Panc1 (cell line): Measurements from ENCODE around the gene RUSC1. TPM values are rescaled to one million over a fixed set of nuclear protein-coding genes. Genes with fewer than 3 reads are reported as not detected.

Experiments
- ATAC-seq: fragments of 200-7000 bp; cut with Tn5 transposase; 2 replicates; pipeline ENCODE4 v1.9.1; 2020; ENCODE audit warnings: mild to moderate bottlenecking, moderate library complexity
- BruUV-seq: library from RNA; stranded (reverse); fragments of 400-500 nt; replicated peaks from 2 replicates; lab custom pipeline; 2021; lab: Mats Ljungman, UMichigan
- CTCF ChIA-PET: fragments of 300-600 bp; sonication (Branson Sonifier 250); formaldehyde crosslinking; loops from one replicate; lab custom pipeline; 2022; ENCODE audit warnings: antibody characterized with exemption; lab: Charles Lee
- POLR2A ChIA-PET: fragments of 300-600 bp; sonication (Branson Sonifier 250); formaldehyde crosslinking; loops from one replicate; lab custom pipeline; 2022; ENCODE audit warnings: antibody characterized with exemption; lab: Charles Lee
- DNase-seq: peaks from one replicate; pipeline ENCODE4 v3.0.0-alpha.2; 2010; ENCODE audit warnings: low read depth, low spot score
- H3K27ac ChIP-seq: 2 replicates; pipeline ENCODE4 v1.5.1; 2011; ENCODE audit warnings: mild to moderate bottlenecking, low read length, inconsistent platforms
- H3K27me3 ChIP-seq: fragments of 200-500 bp; sonication (Bioruptor generic); 2 replicates; pipeline ENCODE4 v1.6.0; 2014; ENCODE audit warnings: low read length, inconsistent platforms; ENCODE audit not compliant: control insufficient read depth, insufficient read depth
- H3K36me3 ChIP-seq: fragments of 200-500 bp; sonication (Bioruptor generic); 2 replicates; pipeline ENCODE4 v1.5.1; 2014; ENCODE audit warnings: inconsistent platforms, mild to moderate bottlenecking, low read length, moderate library complexity; ENCODE audit not compliant: control insufficient read depth, insufficient read depth
- H3K4me1 ChIP-seq: 2 replicates; pipeline ENCODE4 v1.5.1; 2011; ENCODE audit warnings: inconsistent platforms, mild to moderate bottlenecking, low read length, moderate library complexity; ENCODE audit not compliant: control insufficient read depth, insufficient read depth
- H3K4me3 ChIP-seq, 2 experiments: 2 replicates each; pipeline ENCODE4 v1.5.1; 2011 to 2012; ENCODE audit warnings: low read depth in 2 of 2, low read length in 2 of 2, mild to moderate bottlenecking in 2 of 2, inconsistent platforms in 1 of 2, moderate library complexity in 1 of 2
- H3K9me3 ChIP-seq: fragments of 200-500 bp; sonication (Bioruptor generic); 2 replicates; pipeline ENCODE4 v1.5.1; 2014; ENCODE audit warnings: low read depth, mild to moderate bottlenecking, inconsistent platforms, low read length, moderate library complexity; ENCODE audit not compliant: control insufficient read depth, insufficient read depth
- in situ Hi-C: cut with HindIII; loops from 2 replicates; pipeline ENCODE4 v1.10.0; 2016; ENCODE audit warnings: low sequenced_read_pairs, low pct_unique_long_range_greater_than_20kb
- intact Hi-C: fragments of 100-400 bp; cut with micrococcal nuclease; formaldehyde crosslinking; loops from one replicate; pipeline ENCODE4 v1.10.0; 2022; ENCODE audit not compliant: unreplicated experiment
- microRNA-seq: library from miRNA; unstranded; fragments of <30 nt; microRNA quantifications from one replicate; pipeline ENCODE4 v1.1.0, GENCODE V29; 2020; ENCODE audit not compliant: unreplicated experiment
- total RNA-seq: library from RNA; stranded (reverse); gene quantifications from one replicate; pipeline ENCODE4 v1.2.1, GENCODE V29; 2021; ENCODE audit not compliant: unreplicated experiment
- TF ChIP-seq, protein P1 (sequence below): fragments of 450-650 bp; IDR thresholded peaks from 2 replicates; pipeline ENCODE4 v1.5.1; 2017; ENCODE audit warnings: mild to moderate bottlenecking

RUSC1 gene
- total RNA-seq, 1 experiment from 2014 or later: 77.9 TPM

DNA sequence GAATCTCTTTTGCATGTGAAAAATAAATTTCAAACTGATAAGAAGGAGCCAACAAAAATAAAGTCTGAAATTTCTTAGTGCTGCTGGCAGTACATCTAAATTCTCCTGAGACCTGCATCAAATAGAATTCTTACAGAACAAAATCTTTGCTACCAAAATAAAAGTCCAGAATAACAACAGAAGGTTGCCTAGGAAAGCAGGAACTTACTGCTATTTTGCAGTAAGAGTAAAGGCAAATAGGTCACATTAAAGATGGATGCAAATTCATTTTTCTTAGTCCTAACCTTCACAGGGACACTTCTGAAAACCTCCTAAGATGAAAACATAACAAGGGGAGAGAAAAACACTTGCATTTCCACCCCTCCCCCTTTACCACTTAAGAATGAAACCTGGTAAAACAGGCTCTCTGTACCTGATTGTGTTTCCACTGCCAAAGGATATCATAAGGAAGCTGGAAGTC is 59.0 kb downstream of the RUSC1 start:
- H3K27me3 ChIP-seq: no peaks in the 10 kb centered on the region
- intact Hi-C loops: no loop called here
- TF ChIP-seq, protein P1, sequence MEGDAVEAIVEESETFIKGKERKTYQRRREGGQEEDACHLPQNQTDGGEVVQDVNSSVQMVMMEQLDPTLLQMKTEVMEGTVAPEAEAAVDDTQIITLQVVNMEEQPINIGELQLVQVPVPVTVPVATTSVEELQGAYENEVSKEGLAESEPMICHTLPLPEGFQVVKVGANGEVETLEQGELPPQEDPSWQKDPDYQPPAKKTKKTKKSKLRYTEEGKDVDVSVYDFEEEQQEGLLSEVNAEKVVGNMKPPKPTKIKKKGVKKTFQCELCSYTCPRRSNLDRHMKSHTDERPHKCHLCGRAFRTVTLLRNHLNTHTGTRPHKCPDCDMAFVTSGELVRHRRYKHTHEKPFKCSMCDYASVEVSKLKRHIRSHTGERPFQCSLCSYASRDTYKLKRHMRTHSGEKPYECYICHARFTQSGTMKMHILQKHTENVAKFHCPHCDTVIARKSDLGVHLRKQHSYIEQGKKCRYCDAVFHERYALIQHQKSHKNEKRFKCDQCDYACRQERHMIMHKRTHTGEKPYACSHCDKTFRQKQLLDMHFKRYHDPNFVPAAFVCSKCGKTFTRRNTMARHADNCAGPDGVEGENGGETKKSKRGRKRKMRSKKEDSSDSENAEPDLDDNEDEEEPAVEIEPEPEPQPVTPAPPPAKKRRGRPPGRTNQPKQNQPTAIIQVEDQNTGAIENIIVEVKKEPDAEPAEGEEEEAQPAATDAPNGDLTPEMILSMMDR: no peak
- H3K4me3 ChIP-seq: no peak overlapping the region
- ATAC-seq: no peak
- H3K36me3 ChIP-seq: peaks cover 12% of the 10 kb centered on the region; the same call in 1 of the 2 replicates
- in situ Hi-C loops: no loop called here
- BruUV-seq: TSS peak; percentile 26
- no peak for DNase-seq
- no peaks in the 10 kb centered on the region for H3K9me3 ChIP-seq
- no peaks in the 10 kb centered on the region for H3K4me1 ChIP-seq
- no peak overlapping the region for H3K27ac ChIP-seq
- ChIA-PET CTCF (interaction anchor here (0.7 kb wide), 1 partner anchor 269 kb away, joined by 3 read pairs; no protein-coding TSS in a partner anchor), POLR2A (interaction anchor here (0.6 kb wide), 1 partner anchor 12 kb away, joined by 3 read pairs; no protein-coding TSS in a partner anchor)

Small RNA genes within 50 kb of the gene (microRNA-seq; reads per million reads assigned to microRNA genes)
- not detected for gene MIR555

Other genes starting within 250 kb of the RUSC1 start
- gene EFNA3, start 242.1 kb upstream of the RUSC1 start, total RNA-seq: 2.3 TPM
- gene EFNA1, start 193.0 kb upstream of the RUSC1 start, total RNA-seq: 23.8 TPM
- 67.4 TPM for gene SLC50A1, start 185.0 kb upstream of the RUSC1 start, total RNA-seq
- gene DPM3, start 180.4 kb upstream of the RUSC1 start, total RNA-seq: 66.0 TPM
- 155 TPM for gene KRTCAP2, start 147.6 kb upstream of the RUSC1 start, total RNA-seq
- 3.8 TPM for gene TRIM46, start 147.0 kb upstream of the RUSC1 start, total RNA-seq
- gene THBS3, start 113.0 kb upstream of the RUSC1 start, total RNA-seq: 35.9 TPM
- gene MTX1, start 112.2 kb upstream of the RUSC1 start, total RNA-seq: 53.6 TPM
- gene ENTREP3, start 65.4 kb upstream of the RUSC1 start, total RNA-seq: 94.7 TPM
- 200 TPM for gene SCAMP3, start 58.5 kb upstream of the RUSC1 start, total RNA-seq
- gene CLK2, start 47.4 kb upstream of the RUSC1 start, total RNA-seq: 43.6 TPM
- 7.8 TPM for gene HCN3, start 43.4 kb upstream of the RUSC1 start, total RNA-seq
- gene PKLR, start 19.5 kb upstream of the RUSC1 start, total RNA-seq: 0.13 TPM
- gene FDPS, start 12.0 kb upstream of the RUSC1 start, total RNA-seq: 255 TPM
- 40.9 TPM for gene ASH1L, start 241.9 kb downstream of the RUSC1 start, total RNA-seq